Karpas-422 (cell line): Measurements from ENCODE around the gene MOB3A. TPM values are rescaled to one million over a fixed set of nuclear protein-coding genes. Genes with fewer than 3 reads are reported as not detected.

ENCODE experiments used
- small RNA-seq: library from RNA; depleted of rRNA; stranded (forward); fragments of <200 nt; gene quantifications from one replicate; pipeline ENCODE3, GENCODE V24; 2014
- total RNA-seq: library from RNA; depleted of rRNA; stranded (reverse); fragments of >200 nt; shearing (Covaris generic); gene quantifications from 2 replicates; pipeline ENCODE4 v1.2.3, GENCODE V29; 2014; ENCODE audit warnings: low replicate concordance; rRNA removed

Gene MOB3A
- total RNA-seq, 1 experiment from 2014 or later, result 153 TPM

Small RNA genes lying within 50 kb of the gene (small RNA-seq; reads per million reads assigned to genes)
- not detected for gene AC007136.1

Other genes starting within 250 kb of the MOB3A start
- 15.7 and 16.3 TPM in 2 replicates for gene REXO1, start 247.8 kb downstream of the MOB3A start, total RNA-seq
- 12.8 and 13.2 TPM in 2 replicates for gene KLF16, start 232.7 kb downstream of the MOB3A start, total RNA-seq
- 52.5 and 110 TPM in 2 replicates for gene ABHD17A, start 210.8 kb downstream of the MOB3A start, total RNA-seq
- 1.2 and 5.2 TPM in 2 replicates for gene ADAT3, start 190.9 kb downstream of the MOB3A start, total RNA-seq
- 18.4 and 23.8 TPM in 2 replicates for gene SCAMP4, start 190.9 kb downstream of the MOB3A start, total RNA-seq
- 57.1 and 102 TPM in 2 replicates for gene CSNK1G2, start 155.2 kb downstream of the MOB3A start, total RNA-seq
- gene BTBD2, start 80.6 kb downstream of the MOB3A start, total RNA-seq, result 66.8 and 112 TPM in 2 replicates
- 526 and 862 TPM in 2 replicates for gene MKNK2, start 45.1 kb downstream of the MOB3A start, total RNA-seq
- gene IZUMO4, start 589 bp upstream of the MOB3A start, total RNA-seq, result 285 and 487 TPM in 2 replicates
- gene AP3D1, start 55.2 kb upstream of the MOB3A start, total RNA-seq, result 82.3 and 101 TPM in 2 replicates
- gene DOT1L, start 67.6 kb upstream of the MOB3A start, total RNA-seq, result 10.8 and 13.3 TPM in 2 replicates
- 57.4 and 136 TPM in 2 replicates for gene PLEKHJ1, start 140.0 kb upstream of the MOB3A start, total RNA-seq
- gene SF3A2, start 140.5 kb upstream of the MOB3A start, total RNA-seq, result 27.2 and 55.8 TPM in 2 replicates
- gene AMH, start 153.0 kb upstream of the MOB3A start, total RNA-seq, result 1.9 and 7.2 TPM in 2 replicates
- not detected in 2 replicates for gene JSRP1, start 160.1 kb upstream of the MOB3A start, total RNA-seq
- not detected in 2 replicates for gene PEAK3, start 185.8 kb upstream of the MOB3A start, total RNA-seq
- gene LINGO3, start 211.8 kb upstream of the MOB3A start, total RNA-seq, result not detected in 2 replicates
- gene LSM7, start 232.3 kb upstream of the MOB3A start, total RNA-seq, result 140 and 228 TPM in 2 replicates
- gene SPPL2B, start 232.4 kb upstream of the MOB3A start, total RNA-seq, result 18.2 and 48.3 TPM in 2 replicates